ENCODE results near the gene COL4A2. TPM values are rescaled to one million over a fixed set of nuclear protein-coding genes. Genes with fewer than 3 reads are reported as not detected.
"Not testable (repeated sequence)": the region's sequence is repeated elsewhere in the genome, so short reads cannot be mapped to it uniquely, and the experiment has no call there.

Gene COL4A2
- total and polyA plus RNA-seq, 12 donors: 70.9 to 1,589 (median 171) TPM

GRCh38 chr13:110497003-110497402 lies 189.9 kb downstream of the COL4A2 start:
- no peak for TF ChIP-seq CTCF (IDR thresholded peaks at IDR 0.05)
- TF ChIP-seq POLR2A (IDR thresholded peaks at IDR 0.05): no peak
- WGBS, 4 donors: 60 to 84% (median 71%) methylated on average over 1 to 2 of the region's 2 CpGs
- H3K9me3 ChIP-seq (replicated peaks in 1 of 3): no peaks in the 10 kb centered on the region
- peaks cover 0 to 15% of the 10 kb centered on the region in 2 donors for H3K36me3 ChIP-seq (replicated peaks in 1 of 2)
- DNase-seq: no peak
- H3K27me3 ChIP-seq: no peaks in the 10 kb centered on the region
- H3K4me3 ChIP-seq: no peak overlapping the region
- no peaks in the 10 kb centered on the region for H3K4me1 ChIP-seq (replicated peaks in 1 of 2)
- intact Hi-C loops (cut with DNase I): no loop called here
- H3K27ac ChIP-seq: peak overlapping the region in 1 of 5 donors; percentile 31

- H3K36me3 ChIP-seq (replicated peaks in 1 of 2); H3K27me3 ChIP-seq; intact Hi-C loops (cut with DNase I); DNase-seq; H3K27ac ChIP-seq; H3K9me3 ChIP-seq (replicated peaks in 1 of 3); H3K4me3 ChIP-seq; H3K4me1 ChIP-seq (replicated peaks in 1 of 2): not testable (repeated sequence)
- WGBS, 4 donors: 69 to 80% (median 77%) methylated on average over 3 of the region's 3 CpGs
These were observed 190.8 kb downstream of the COL4A2 start for GRCh38 chr13:110497896-110498295.

GRCh38 chr13:110498327-110498726 lies 191.2 kb downstream of the COL4A2 start:
- Histone ChIP-seq H3K4me1 (replicated peaks in 1 of 2) (no peaks in the 10 kb centered on the region), H3K27me3 (no peaks in the 10 kb centered on the region), H3K27ac (peak overlapping the region in 1 of 5 donors; percentile 38), H3K9me3 (replicated peaks in 1 of 3) (no peaks in the 10 kb centered on the region), H3K36me3 (replicated peaks in 1 of 2) (peaks cover 0 to 9% of the 10 kb centered on the region in 2 donors), H3K4me3 (no peak overlapping the region)
- DNase-seq: peak in 1 of 7 donors; percentile 39
- WGBS, 4 donors: 77 to 83% (median 79%) methylated on average over 5 of the region's 5 CpGs
- TF ChIP-seq CTCF (IDR thresholded peaks at IDR 0.05) (no peak), POLR2A (IDR thresholded peaks at IDR 0.05) (no peak)
- intact Hi-C loops (cut with DNase I): no loop called here

- peak in 1 of 7 donors; percentile 61 for DNase-seq
- Histone ChIP-seq H3K4me3 (no peak overlapping the region), H3K9me3 (replicated peaks in 1 of 3) (no peaks in the 10 kb centered on the region), H3K36me3 (replicated peaks in 1 of 2) (peaks cover 0 to 9% of the 10 kb centered on the region in 2 donors), H3K27ac (peak overlapping the region in 1 of 5 donors; percentile 38), H3K27me3 (no peaks in the 10 kb centered on the region), H3K4me1 (replicated peaks in 1 of 2) (peaks cover 2 to 4% of the 10 kb centered on the region in 2 donors)
- 59 to 76% (median 72%) methylated on average over 10 of the region's 10 CpGs for WGBS, 4 donors
- intact Hi-C loops (cut with DNase I): no loop called here
- TF ChIP-seq CTCF (IDR thresholded peaks at IDR 0.05) (no peak), POLR2A (IDR thresholded peaks at IDR 0.05) (no peak)
These were observed 191.7 kb downstream of the COL4A2 start for GRCh38 chr13:110498765-110499164.

- no peak for TF ChIP-seq CTCF (IDR thresholded peaks at IDR 0.05)
- intact Hi-C loops (cut with DNase I): loop anchor here in 1 of 2 donors (5.0 kb wide), 1 partner anchor 68 kb away; no protein-coding TSS in a partner anchor
- Histone ChIP-seq H3K9me3 (replicated peaks in 1 of 3) (no peaks in the 10 kb centered on the region), H3K4me3 (no peak overlapping the region), H3K27me3 (no peaks in the 10 kb centered on the region), H3K36me3 (replicated peaks in 1 of 2) (peaks cover 0 to 9% of the 10 kb centered on the region in 2 donors), H3K27ac (peak overlapping the region in 1 of 5 donors; percentile 4), H3K4me1 (replicated peaks in 1 of 2) (peaks cover 7 to 8% of the 10 kb centered on the region in 2 donors)
- 91 to 95% (median 93%) methylated on average over 10 of the region's 10 CpGs for WGBS, 4 donors
- DNase-seq: no peak
These were observed 192.7 kb downstream of the COL4A2 start for GRCh38 chr13:110499621-110500281.
